H1 (cell line): ENCODE measurements around the gene PPP1R18.
"Not testable (repeated sequence)": the region's sequence is repeated elsewhere in the genome, so short reads cannot be mapped to it uniquely, and the experiment has no call there.

Source experiments
- EZH2 ChIP-seq: fragments of 200-600 bp; sonication (generic); IDR thresholded peaks from 2 replicates; pipeline ENCODE4 v1.7.1; 2012; ENCODE audit warnings: low read depth, mild to moderate bottlenecking, moderate library complexity, low read length, inconsistent platforms; ENCODE audit not compliant: severe bottlenecking
- JUN ChIP-seq: IDR thresholded peaks from 2 replicates; pipeline ENCODE4 v1.6.1; 2011; ENCODE audit warnings: low read depth, mild to moderate bottlenecking, improper control_type of control experiment, low read length
- POLR2A ChIP-seq, 2 experiments: IDR thresholded peaks; 1 replicate in 1 of 2; 2 replicates in 1 of 2; pipeline ENCODE4 v1.6.1; 2011; ENCODE audit warnings: low read depth in 2 of 2, low read length in 2 of 2, mild to moderate bottlenecking in 2 of 2; ENCODE audit errors: control extremely low read depth in 1 of 2
- SIN3A ChIP-seq, 2 experiments: IDR thresholded peaks in 1 of 2; conservative IDR thresholded peaks in 1 of 2; 2 replicates each; pipeline ENCODE4 v1.6.1; 2011 to 2012; ENCODE audit warnings: low read length in 2 of 2, improper control_type of control experiment in 1 of 2, low read depth in 1 of 2, mild to moderate bottlenecking in 1 of 2
- TF ChIP-seq, protein P1 (sequence below), 3 experiments: IDR thresholded peaks; 1 replicate in 2 of 3; 2 replicates in 1 of 3; pipeline versions ENCODE4 v1.5.1 to v1.6.1; 2011; ENCODE audit warnings: low read length in 3 of 3, mild to moderate bottlenecking in 3 of 3, inconsistent platforms in 2 of 3, low read depth in 1 of 3, moderate library complexity in 1 of 3; ENCODE audit not compliant: insufficient read depth in 1 of 3; ENCODE audit errors: control extremely low read depth in 1 of 3

- TF ChIP-seq POLR2A (IDR thresholded peaks at IDR 0.05; ENCODE audit: control extremely low read depth in 1 of 2, low read depth in 2 of 2, low read length in 2 of 2): peak; percentile 33 to 47; a peak in 2 of 3 replicates
- TF ChIP-seq, protein P1, sequence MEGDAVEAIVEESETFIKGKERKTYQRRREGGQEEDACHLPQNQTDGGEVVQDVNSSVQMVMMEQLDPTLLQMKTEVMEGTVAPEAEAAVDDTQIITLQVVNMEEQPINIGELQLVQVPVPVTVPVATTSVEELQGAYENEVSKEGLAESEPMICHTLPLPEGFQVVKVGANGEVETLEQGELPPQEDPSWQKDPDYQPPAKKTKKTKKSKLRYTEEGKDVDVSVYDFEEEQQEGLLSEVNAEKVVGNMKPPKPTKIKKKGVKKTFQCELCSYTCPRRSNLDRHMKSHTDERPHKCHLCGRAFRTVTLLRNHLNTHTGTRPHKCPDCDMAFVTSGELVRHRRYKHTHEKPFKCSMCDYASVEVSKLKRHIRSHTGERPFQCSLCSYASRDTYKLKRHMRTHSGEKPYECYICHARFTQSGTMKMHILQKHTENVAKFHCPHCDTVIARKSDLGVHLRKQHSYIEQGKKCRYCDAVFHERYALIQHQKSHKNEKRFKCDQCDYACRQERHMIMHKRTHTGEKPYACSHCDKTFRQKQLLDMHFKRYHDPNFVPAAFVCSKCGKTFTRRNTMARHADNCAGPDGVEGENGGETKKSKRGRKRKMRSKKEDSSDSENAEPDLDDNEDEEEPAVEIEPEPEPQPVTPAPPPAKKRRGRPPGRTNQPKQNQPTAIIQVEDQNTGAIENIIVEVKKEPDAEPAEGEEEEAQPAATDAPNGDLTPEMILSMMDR (IDR thresholded peaks at IDR 0.05; ENCODE audit: control extremely low read depth in 1 of 3, insufficient read depth in 1 of 3, low read depth in 1 of 3, low read length in 3 of 3): not testable (repeated sequence)
- not testable (repeated sequence) for TF ChIP-seq JUN; SIN3A (conservative IDR thresholded peaks at IDR 0.05 in 1 of 2, IDR thresholded peaks at IDR 0.05 in 1 of 2; ENCODE audit: low read depth in 1 of 2, low read length in 2 of 2); EZH2
These were observed 36.9 kb upstream of the PPP1R18 start for GRCh38 chr6:30723159-30723842.
